Right lung (tissue), 5 donors: Measurements from ENCODE around the gene CCDC181. TPM values are rescaled to one million over a fixed set of nuclear protein-coding genes. Genes with fewer than 3 reads are reported as not detected.

Experiments used
- polyA plus RNA-seq, 5 donors: library from polyadenylated mRNA; unstranded; fragments of 120-200 nt; gene quantifications; one replicate each; pipeline versions ENCODE4 v1.2.1 to v1.2.3, GENCODE V29; 2013; ENCODE audit warnings: inconsistent platforms in 1 of 5, low replicate concordance in 1 of 5; ENCODE audit not compliant: insufficient read length in 5 of 5, insufficient read depth in 1 of 5

Gene CCDC181
- polyA plus RNA-seq, 5 donors, result 4.1 to 5.9 (median 4.4) TPM

Other genes starting within 250 kb of the CCDC181 start
- 10 to 100 TPM; 46.7 to 86.5 (median 59.2) TPM for gene NME7, start 59.7 kb downstream of the CCDC181 start, polyA plus RNA-seq
- gene BLZF1, start 59.3 kb downstream of the CCDC181 start, polyA plus RNA-seq, result 10 to 100 TPM; 20.0 to 33.1 (median 28.3) TPM
- gene SLC19A2, start 58.5 kb upstream of the CCDC181 start, polyA plus RNA-seq, result 10 to 100 TPM; 12.6 to 18.0 (median 14.1) TPM
- 1 to 10 TPM in 1 of 5 donors, under 1 TPM in 4; 0.10 to 1.5 (median 0.26) TPM for gene F5, start 159.0 kb upstream of the CCDC181 start, polyA plus RNA-seq
- gene SELP, start 202.7 kb upstream of the CCDC181 start, polyA plus RNA-seq, result 10 to 100 TPM in 1 of 5 donors, 1 to 10 TPM in 4; 6.7 to 11.5 (median 6.7) TPM